Measurements from ENCODE around the gene RNF151. TPM values are rescaled to one million over a fixed set of nuclear protein-coding genes. Genes with fewer than 3 reads are reported as not detected.

RNF151 gene
- total RNA-seq, 1 donor from 2014 or later, result not detected

DNA sequence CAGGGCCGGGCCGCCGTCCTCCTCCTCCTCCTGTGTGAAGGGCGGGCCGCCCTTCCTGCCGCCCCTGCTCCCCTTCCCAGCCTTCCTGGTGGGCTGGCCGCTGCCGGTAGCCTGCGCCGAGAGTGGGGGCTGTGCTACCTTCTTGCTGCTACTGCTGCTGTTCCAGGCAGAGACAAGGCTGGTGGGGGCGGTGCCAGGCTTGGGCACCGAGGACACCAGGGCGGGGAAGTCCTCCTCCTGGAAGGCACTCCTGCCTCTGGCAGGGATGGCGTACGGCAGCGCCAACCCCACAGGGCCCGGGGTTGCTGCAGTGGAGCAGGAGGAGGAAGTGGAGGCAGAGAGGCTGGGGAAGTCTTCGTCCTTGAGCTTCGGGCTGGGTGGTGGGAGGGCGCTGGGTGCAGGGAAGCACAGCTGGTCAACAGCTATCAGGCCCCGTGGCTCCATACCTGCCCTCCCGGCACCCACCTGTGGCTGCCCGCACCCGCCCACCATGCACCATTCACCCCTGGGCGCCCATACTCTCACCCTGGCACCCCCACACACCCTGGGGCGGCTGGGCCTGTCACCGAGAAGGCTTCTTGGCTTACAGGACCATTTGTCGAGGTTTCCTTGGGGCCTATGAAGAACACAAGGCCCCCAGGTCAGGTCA lies 33.3 kb downstream of the RNF151 start:
- Histone ChIP-seq H3K27ac (ENCODE audit: low read depth, low read length) (no peak overlapping the region), H3K9me3 (ENCODE audit: insufficient read depth, low read depth, low read length) (no peaks in the 10 kb centered on the region), H3K27me3 (ENCODE audit: insufficient read depth, low read length) (no peaks in the 10 kb centered on the region), H3K36me3 (ENCODE audit: insufficient read depth, low read length) (peaks cover 8% of the 10 kb centered on the region), H3K9ac (ENCODE audit: low read length) (no peak overlapping the region), H3K4me3 (ENCODE audit: insufficient read depth, low read depth, low read length) (no peak overlapping the region), H3K4me2 (ENCODE audit: low read length) (no peak overlapping the region), H2AFZ (ENCODE audit: low read depth, low read length) (no peak overlapping the region), H3K79me2 (ENCODE audit: insufficient read depth, low read length) (peaks cover 40% of the 10 kb centered on the region), H4K20me1 (ENCODE audit: insufficient read depth, low read length) (peaks cover 57% of the 10 kb centered on the region), H3K4me1 (ENCODE audit: insufficient read depth, low read length) (peaks cover 14% of the 10 kb centered on the region)
- Mint-ChIP-seq H3K4me1 (ENCODE audit: low read depth, unreplicated experiment) (peaks cover 2% of the 10 kb centered on the region), H3K4me3 (ENCODE audit: unreplicated experiment) (no peak overlapping the region), H3K9me3 (ENCODE audit: unreplicated experiment) (no peaks in the 10 kb centered on the region), H3K36me3 (ENCODE audit: low read depth, unreplicated experiment) (peaks cover 9% of the 10 kb centered on the region), H3K27ac (ENCODE audit: unreplicated experiment) (no peak overlapping the region), H3K27me3 (ENCODE audit: low read depth, unreplicated experiment) (no peaks in the 10 kb centered on the region)
- FAIRE-seq (no peak), DNase-seq (ENCODE audit: low read depth) (no peak)
- TF ChIP-seq EZH2 (IDR thresholded peaks at IDR 0.05; ENCODE audit: insufficient read depth, low read length), result no peak
- TF ChIP-seq, protein P1, sequence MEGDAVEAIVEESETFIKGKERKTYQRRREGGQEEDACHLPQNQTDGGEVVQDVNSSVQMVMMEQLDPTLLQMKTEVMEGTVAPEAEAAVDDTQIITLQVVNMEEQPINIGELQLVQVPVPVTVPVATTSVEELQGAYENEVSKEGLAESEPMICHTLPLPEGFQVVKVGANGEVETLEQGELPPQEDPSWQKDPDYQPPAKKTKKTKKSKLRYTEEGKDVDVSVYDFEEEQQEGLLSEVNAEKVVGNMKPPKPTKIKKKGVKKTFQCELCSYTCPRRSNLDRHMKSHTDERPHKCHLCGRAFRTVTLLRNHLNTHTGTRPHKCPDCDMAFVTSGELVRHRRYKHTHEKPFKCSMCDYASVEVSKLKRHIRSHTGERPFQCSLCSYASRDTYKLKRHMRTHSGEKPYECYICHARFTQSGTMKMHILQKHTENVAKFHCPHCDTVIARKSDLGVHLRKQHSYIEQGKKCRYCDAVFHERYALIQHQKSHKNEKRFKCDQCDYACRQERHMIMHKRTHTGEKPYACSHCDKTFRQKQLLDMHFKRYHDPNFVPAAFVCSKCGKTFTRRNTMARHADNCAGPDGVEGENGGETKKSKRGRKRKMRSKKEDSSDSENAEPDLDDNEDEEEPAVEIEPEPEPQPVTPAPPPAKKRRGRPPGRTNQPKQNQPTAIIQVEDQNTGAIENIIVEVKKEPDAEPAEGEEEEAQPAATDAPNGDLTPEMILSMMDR (IDR thresholded peaks at IDR 0.05; ENCODE audit: insufficient read depth, low read depth, low read length), result no peak

DNA sequence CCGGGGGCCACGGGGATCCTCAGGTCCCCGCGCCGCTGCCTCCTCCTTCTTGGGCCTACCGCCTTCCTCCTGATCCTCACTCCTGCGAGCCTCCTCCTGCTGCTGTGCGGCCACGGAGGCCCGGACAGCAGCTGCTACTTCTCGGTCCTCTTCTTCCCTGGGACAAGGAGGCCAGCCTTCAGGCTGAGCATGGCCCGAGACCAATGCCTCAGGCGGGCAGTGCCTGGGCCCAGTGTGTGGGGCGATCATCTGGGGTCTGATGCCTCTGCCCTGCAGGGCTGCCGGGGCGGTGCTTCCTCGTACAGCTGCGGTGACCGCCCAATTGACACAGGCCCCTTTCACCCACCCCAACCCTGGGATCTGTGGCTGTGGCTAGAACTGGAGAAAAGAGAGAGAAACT lies 34.4 kb downstream of the RNF151 start:
- no peak overlapping the region for H3K9ac ChIP-seq (ENCODE audit: low read length)
- no peak overlapping the region for H3K4me3 Mint-ChIP-seq (ENCODE audit: unreplicated experiment)
- H3K9me3 ChIP-seq (ENCODE audit: insufficient read depth, low read depth, low read length), result no peaks in the 10 kb centered on the region
- TF ChIP-seq, protein P1 (IDR thresholded peaks at IDR 0.05; ENCODE audit: insufficient read depth, low read depth, low read length), result no peak
- TF ChIP-seq EZH2 (IDR thresholded peaks at IDR 0.05; ENCODE audit: insufficient read depth, low read length), result no peak
- no peaks in the 10 kb centered on the region for H3K27me3 ChIP-seq (ENCODE audit: insufficient read depth, low read length)
- peaks cover 5% of the 10 kb centered on the region for H3K4me1 Mint-ChIP-seq (ENCODE audit: low read depth, unreplicated experiment)
- no peak overlapping the region for H3K27ac Mint-ChIP-seq (ENCODE audit: unreplicated experiment)
- H4K20me1 ChIP-seq (ENCODE audit: insufficient read depth, low read length), result peaks cover 68% of the 10 kb centered on the region
- peaks cover 50% of the 10 kb centered on the region for H3K79me2 ChIP-seq (ENCODE audit: insufficient read depth, low read length)
- H3K27me3 Mint-ChIP-seq (ENCODE audit: low read depth, unreplicated experiment), result no peaks in the 10 kb centered on the region
- no peak overlapping the region for H3K27ac ChIP-seq (ENCODE audit: low read depth, low read length)
- peaks cover 8% of the 10 kb centered on the region for H3K36me3 ChIP-seq (ENCODE audit: insufficient read depth, low read length)
- no peak for FAIRE-seq
- H2AFZ ChIP-seq (ENCODE audit: low read depth, low read length), result no peak overlapping the region
- no peak for DNase-seq (ENCODE audit: low read depth)
- H3K4me1 ChIP-seq (ENCODE audit: insufficient read depth, low read length), result peaks cover 16% of the 10 kb centered on the region
- no peak overlapping the region for H3K4me2 ChIP-seq (ENCODE audit: low read length)
- no peak overlapping the region for H3K4me3 ChIP-seq (ENCODE audit: insufficient read depth, low read depth, low read length)
- no peaks in the 10 kb centered on the region for H3K9me3 Mint-ChIP-seq (ENCODE audit: unreplicated experiment)
- peaks cover 9% of the 10 kb centered on the region for H3K36me3 Mint-ChIP-seq (ENCODE audit: low read depth, unreplicated experiment)

Measured in astrocyte (in vitro differentiated cells and primary cell).